Endothelial cell of umbilical vein (primary cell): ENCODE data around the gene VMP1. TPM values are rescaled to one million over a fixed set of nuclear protein-coding genes. Genes with fewer than 3 reads are reported as not detected.

Experiments used
- BruUV-seq: library from RNA; stranded (reverse); fragments of 400-500 nt; replicated peaks from 2 replicates; lab custom pipeline; 2021; lab: Mats Ljungman, UMichigan
- CTCF ChIA-PET: fragments of 300-600, 350-600 bp; sonication (Branson Sonifier 250); formaldehyde crosslinking; loops from one replicate; lab custom pipeline; 2021; ENCODE audit warnings: antibody characterized with exemption, inconsistent platforms; lab: Charles Lee
- POLR2A ChIA-PET: fragments of 300-600, 350-600 bp; sonication (Branson Sonifier 250); formaldehyde crosslinking; loops from one replicate; lab custom pipeline; 2021; ENCODE audit warnings: antibody characterized with exemption, inconsistent platforms; lab: Charles Lee
- DNase-seq: peaks from one replicate; pipeline ENCODE4 v3.0.0-alpha.2; 2011; ENCODE audit warnings: low read depth, low spot score
- FAIRE-seq: peaks from 2 replicates; lab custom pipeline; 2011; peaks lifted over from hg19 to GRCh38; lab: Jason Lieb, UNC
- H2AFZ ChIP-seq: 2 replicates; pipeline ENCODE4 v1.6.0; 2012; ENCODE audit warnings: low read depth, low read length, control low read depth, inconsistent platforms
- H3K27ac ChIP-seq: 2 replicates; pipeline ENCODE4 v1.5.1; 2011; ENCODE audit warnings: low read depth, mild to moderate bottlenecking, control low read depth, low read length, moderate library complexity; ENCODE audit not compliant: insufficient read depth
- H3K27me3 ChIP-seq, 2 experiments: 2 replicates each; pipeline versions ENCODE4 v1.6.0 to v1.6.1; 2011; ENCODE audit warnings: low read length in 2 of 2, mixed read lengths in 1 of 2; ENCODE audit not compliant: control insufficient read depth in 2 of 2, insufficient read depth in 2 of 2
- H3K36me3 ChIP-seq, 2 experiments: 2 replicates in 1 of 2; 3 replicates in 1 of 2; pipeline ENCODE4 v1.5.1; 2011; ENCODE audit warnings: low read length in 2 of 2, mild to moderate bottlenecking in 1 of 2, moderate library complexity in 1 of 2; ENCODE audit not compliant: control insufficient read depth in 2 of 2, insufficient read depth in 2 of 2; ENCODE audit errors: extremely low read depth in 1 of 2
- H3K4me1 ChIP-seq: 3 replicates; pipeline ENCODE4 v1.5.1; 2011; ENCODE audit warnings: mild to moderate bottlenecking, low read length; ENCODE audit not compliant: control insufficient read depth, insufficient read depth; ENCODE audit errors: extremely low read depth
- H3K4me2 ChIP-seq: 2 replicates; pipeline ENCODE4 v1.6.1; 2011; ENCODE audit warnings: low read length, control low read depth, mixed read lengths; ENCODE audit not compliant: insufficient read depth
- H3K4me3 ChIP-seq, 3 experiments: fragments of 200-600 bp in 1 of 3; sonication (generic), shearing (Covaris generic) in 1 of 3; replicated peaks in 1 of 3; 2 replicates each; pipeline ENCODE4 v1.5.1; 2011 to 2016; ENCODE audit warnings: control low read depth in 3 of 3, low read length in 3 of 3, mild to moderate bottlenecking in 2 of 3, inconsistent platforms in 1 of 3, low read depth in 1 of 3, moderate library complexity in 1 of 3; ENCODE audit not compliant: insufficient read depth in 1 of 3
- H3K79me2 ChIP-seq: 2 replicates; pipeline ENCODE4 v1.6.0; 2012; ENCODE audit warnings: low read length, inconsistent platforms; ENCODE audit not compliant: control insufficient read depth, insufficient read depth
- H3K9ac ChIP-seq: replicated peaks from 2 replicates; pipeline ENCODE3; 2011; ENCODE audit warnings: low read length, control low read depth; ENCODE audit not compliant: insufficient read depth; ENCODE audit errors: extremely low read depth
- H3K9me1 ChIP-seq: replicated peaks from 3 replicates; pipeline ENCODE4 v1.6.0; 2011; ENCODE audit warnings: mild to moderate bottlenecking, low read length; ENCODE audit not compliant: control insufficient read depth, insufficient read depth; ENCODE audit errors: extremely low read depth
- H3K9me3 ChIP-seq: replicated peaks from 2 replicates; pipeline ENCODE4 v1.5.1; 2012; ENCODE audit warnings: low read length, inconsistent platforms; ENCODE audit not compliant: control insufficient read depth, insufficient read depth
- H4K20me1 ChIP-seq: replicated peaks from 2 replicates; pipeline ENCODE3; 2011; ENCODE audit warnings: mild to moderate bottlenecking, low read length; ENCODE audit not compliant: control insufficient read depth, insufficient read depth; ENCODE audit errors: extremely low read depth
- EZH2 ChIP-seq: IDR thresholded peaks from 2 replicates; pipeline ENCODE4 v1.6.1; 2012; ENCODE audit warnings: borderline replicate concordance, low read depth, mild to moderate bottlenecking, moderate library complexity, low read length, inconsistent platforms; ENCODE audit not compliant: severe bottlenecking
- FOS ChIP-seq: IDR thresholded peaks from 2 replicates; pipeline ENCODE4 v1.6.1; 2011; ENCODE audit warnings: mild to moderate bottlenecking, low read length, moderate library complexity, borderline replicate concordance; ENCODE audit not compliant: insufficient read depth
- GATA2 ChIP-seq: IDR thresholded peaks from 2 replicates; pipeline ENCODE4 v1.7.0; 2011; ENCODE audit warnings: low read depth, mild to moderate bottlenecking, moderate library complexity, mixed read lengths, low read length; ENCODE audit not compliant: insufficient read length, insufficient read depth
- JUN ChIP-seq: IDR thresholded peaks from 2 replicates; pipeline ENCODE4 v1.6.1; 2011; ENCODE audit warnings: borderline replicate concordance, low read depth; ENCODE audit not compliant: insufficient read length, insufficient read depth
- MYC ChIP-seq: IDR thresholded peaks from one replicate; pipeline ENCODE4 v1.6.1; 2011; ENCODE audit warnings: mild to moderate bottlenecking, low read depth, low read length
- POLR2A ChIP-seq: IDR thresholded peaks from 2 replicates; pipeline ENCODE4 v1.6.1; 2012; ENCODE audit warnings: low read depth, mild to moderate bottlenecking, control low read depth, low read length
- POLR2AphosphoS5 ChIP-seq: IDR thresholded peaks from 2 replicates; pipeline ENCODE4 v1.6.1; 2012; ENCODE audit warnings: low read depth, mild to moderate bottlenecking, control low read depth, low read length, moderate library complexity; ENCODE audit not compliant: insufficient read depth
- dilution Hi-C: fragments of 300-500 bp; cut with MboI; formaldehyde crosslinking; loops from one replicate; pipeline ENCODE4 v1.15.0; 2019; ENCODE audit warnings: low sequenced_read_pairs; ENCODE audit not compliant: extremely low pct_ligation_motif_present
- intact Hi-C: fragments of 100-400 bp; cut with micrococcal nuclease; formaldehyde crosslinking; loops from one replicate; pipeline ENCODE4 v1.10.0; 2022
- polyA plus RNA-seq, 4 experiments: library from polyadenylated mRNA; depleted of rRNA in 3 of 4; stranded (reverse) in 3 of 4; unstranded in 1 of 4; fragments of >200 nt; gene quantifications; 2 replicates each; pipeline versions ENCODE4 v1.2.1 to v1.2.3, GENCODE V29; 2011 to 2012; ENCODE audit warnings: missing spikeins in 1 of 4
- total RNA-seq: library from RNA; stranded (reverse); gene quantifications from 2 replicates; pipeline ENCODE4 v1.2.3, GENCODE V29; 2021
- TF ChIP-seq, protein P1 (sequence below): IDR thresholded peaks from 2 replicates; pipeline ENCODE4 v1.6.1; 2011; ENCODE audit not compliant: insufficient read depth, insufficient read length
- TF ChIP-seq, protein P2 (sequence below), 2 donors: IDR thresholded peaks; 1 replicate in 1 of 2; 2 replicates in 1 of 2; pipeline ENCODE4 v1.5.1; 2011; ENCODE audit warnings: low read length in 2 of 2, mild to moderate bottlenecking in 2 of 2, moderate library complexity in 2 of 2, control low read depth in 1 of 2, inconsistent platforms in 1 of 2, low read depth in 1 of 2; ENCODE audit not compliant: insufficient read depth in 1 of 2; ENCODE audit errors: extremely low read depth in 1 of 2

VMP1 gene
- total and polyA plus RNA-seq, 2 donors (not counting 3 experiments of a cell fraction or from before 2014, with no cell fraction given) = 138 to 270 TPM

DNA sequence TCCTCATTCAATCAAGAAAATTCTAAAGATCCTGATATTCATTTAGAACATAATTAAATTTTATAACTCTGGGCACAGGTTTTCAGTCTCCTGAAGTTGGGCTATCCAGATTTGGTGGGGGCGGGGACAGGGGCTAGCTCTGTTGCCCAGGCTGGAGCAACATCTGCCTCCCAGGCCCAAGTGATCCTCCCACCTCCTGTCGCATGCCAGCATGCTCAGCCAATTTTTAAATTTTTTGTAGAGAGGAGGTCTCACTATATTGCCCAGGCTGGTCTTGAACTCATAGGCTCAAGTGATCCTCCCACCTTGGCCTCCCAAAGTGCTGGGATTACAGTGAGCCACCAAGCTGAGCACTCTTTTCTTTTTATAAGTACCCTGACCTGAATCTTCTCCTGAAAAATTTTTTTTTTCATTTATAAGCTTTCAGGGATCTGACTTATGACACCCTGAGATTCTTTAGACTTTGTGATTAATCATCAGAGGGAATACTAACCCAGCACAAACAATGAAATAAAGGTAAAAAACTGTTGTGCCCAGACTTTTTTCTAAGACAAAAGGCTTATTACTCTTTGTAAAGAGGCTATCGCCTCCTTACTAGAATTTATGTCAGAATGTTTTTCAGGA lies 122.7 kb downstream of the VMP1 start:
- intact Hi-C loops = no loop called here
- POLR2A ChIA-PET = interaction anchor here (0.8 to 1.7 kb wide), 4 partner anchors 8 to 210 kb away, joined by 3 to 17 read pairs (median 5); partner anchors contain the start of gene CLTC
- no TSS peak for BruUV-seq
- Histone ChIP-seq H3K9ac (peak overlapping the region; percentile 85), H3K79me2 (peaks cover 8% of the 10 kb centered on the region), H3K36me3 (no peaks in the 10 kb centered on the region), H3K27me3 (no peaks in the 10 kb centered on the region), H3K4me1 (peaks cover 32% of the 10 kb centered on the region), H3K9me3 (no peaks in the 10 kb centered on the region), H3K9me1 (no peaks in the 10 kb centered on the region), H3K4me2 (peak overlapping the region; percentile 80), H3K27ac (peak overlapping the region; percentile 97), H2AFZ (no peak overlapping the region), H3K4me3 (peak overlapping the region in 1 of 3 experiments; percentile 28), H4K20me1 (no peaks in the 10 kb centered on the region)
- FAIRE-seq (no peak), DNase-seq (peak; percentile 44)
- CTCF ChIA-PET = interaction anchor here (1.2 to 4.9 kb wide), 6 partner anchors 29 to 82 kb away, joined by 3 to 31 read pairs (median 6); no protein-coding TSS in a partner anchor
- TF ChIP-seq, protein P1, sequence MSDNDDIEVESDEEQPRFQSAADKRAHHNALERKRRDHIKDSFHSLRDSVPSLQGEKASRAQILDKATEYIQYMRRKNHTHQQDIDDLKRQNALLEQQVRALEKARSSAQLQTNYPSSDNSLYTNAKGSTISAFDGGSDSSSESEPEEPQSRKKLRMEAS = no peak
- TF ChIP-seq GATA2 (no peak), EZH2 (no peak), POLR2AphosphoS5 (no peak), MYC (no peak), FOS (no peak), POLR2A (no peak), JUN (no peak)
- TF ChIP-seq, protein P2, sequence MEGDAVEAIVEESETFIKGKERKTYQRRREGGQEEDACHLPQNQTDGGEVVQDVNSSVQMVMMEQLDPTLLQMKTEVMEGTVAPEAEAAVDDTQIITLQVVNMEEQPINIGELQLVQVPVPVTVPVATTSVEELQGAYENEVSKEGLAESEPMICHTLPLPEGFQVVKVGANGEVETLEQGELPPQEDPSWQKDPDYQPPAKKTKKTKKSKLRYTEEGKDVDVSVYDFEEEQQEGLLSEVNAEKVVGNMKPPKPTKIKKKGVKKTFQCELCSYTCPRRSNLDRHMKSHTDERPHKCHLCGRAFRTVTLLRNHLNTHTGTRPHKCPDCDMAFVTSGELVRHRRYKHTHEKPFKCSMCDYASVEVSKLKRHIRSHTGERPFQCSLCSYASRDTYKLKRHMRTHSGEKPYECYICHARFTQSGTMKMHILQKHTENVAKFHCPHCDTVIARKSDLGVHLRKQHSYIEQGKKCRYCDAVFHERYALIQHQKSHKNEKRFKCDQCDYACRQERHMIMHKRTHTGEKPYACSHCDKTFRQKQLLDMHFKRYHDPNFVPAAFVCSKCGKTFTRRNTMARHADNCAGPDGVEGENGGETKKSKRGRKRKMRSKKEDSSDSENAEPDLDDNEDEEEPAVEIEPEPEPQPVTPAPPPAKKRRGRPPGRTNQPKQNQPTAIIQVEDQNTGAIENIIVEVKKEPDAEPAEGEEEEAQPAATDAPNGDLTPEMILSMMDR (IDR thresholded peaks at IDR 0.05; ENCODE audit: extremely low read depth in 1 of 2, insufficient read depth in 1 of 2, low read depth in 1 of 2, low read length in 2 of 2) = no peak
- dilution Hi-C loops = no loop called here
